HEK293 (cell line): ENCODE data around the gene GAS1.

Experiments
- ZBTB7A ChIP-seq: fragments of 450-650 bp; formaldehyde crosslinking; IDR thresholded peaks from 2 replicates; pipeline ENCODE4 v1.5.1; 2016; ENCODE audit warnings: low read depth, missing biosample characterization, missing genetic modification characterization
- ZNF140 ChIP-seq: fragments of 450-650 bp; formaldehyde crosslinking; IDR thresholded peaks from 2 replicates; pipeline ENCODE4 v1.5.1; 2016; ENCODE audit warnings: missing biosample characterization, missing genetic modification characterization
- ZNF175 ChIP-seq: fragments of 450-650 bp; formaldehyde crosslinking; IDR thresholded peaks from 2 replicates; pipeline ENCODE4 v1.5.1; 2016; ENCODE audit warnings: missing biosample characterization, missing genetic modification characterization
- ZNF184 ChIP-seq: fragments of 450-650 bp; IDR thresholded peaks from 2 replicates; pipeline ENCODE4 v1.5.1; 2018; ENCODE audit warnings: missing biosample characterization, mild to moderate bottlenecking, missing genetic modification characterization
- TF ChIP-seq, protein P1 (sequence below): fragments of 450-650 bp; IDR thresholded peaks from 2 replicates; pipeline ENCODE4 v1.5.1; 2018; ENCODE audit warnings: missing biosample characterization, missing genetic modification characterization
- TF ChIP-seq, protein P2 (sequence below): fragments of 450-650 bp; formaldehyde crosslinking; IDR thresholded peaks from 2 replicates; pipeline ENCODE4 v1.5.1; 2016; ENCODE audit warnings: missing biosample characterization, missing genetic modification characterization
- TF ChIP-seq, protein P3 (sequence below): fragments of 450-650 bp; formaldehyde crosslinking; IDR thresholded peaks from 2 replicates; pipeline ENCODE4 v1.5.1; 2016; ENCODE audit warnings: missing biosample characterization, missing genetic modification characterization
- TF ChIP-seq, protein P4 (sequence below): fragments of 450-650 bp; formaldehyde crosslinking; IDR thresholded peaks from 2 replicates; pipeline ENCODE4 v1.5.1; 2017; ENCODE audit warnings: missing biosample characterization, mild to moderate bottlenecking, missing genetic modification characterization, moderate library complexity
- TF ChIP-seq, protein P5 (sequence below): fragments of 450-650 bp; formaldehyde crosslinking; IDR thresholded peaks from 2 replicates; pipeline ENCODE4 v1.5.1; 2016; ENCODE audit warnings: missing biosample characterization, missing genetic modification characterization

DNA sequence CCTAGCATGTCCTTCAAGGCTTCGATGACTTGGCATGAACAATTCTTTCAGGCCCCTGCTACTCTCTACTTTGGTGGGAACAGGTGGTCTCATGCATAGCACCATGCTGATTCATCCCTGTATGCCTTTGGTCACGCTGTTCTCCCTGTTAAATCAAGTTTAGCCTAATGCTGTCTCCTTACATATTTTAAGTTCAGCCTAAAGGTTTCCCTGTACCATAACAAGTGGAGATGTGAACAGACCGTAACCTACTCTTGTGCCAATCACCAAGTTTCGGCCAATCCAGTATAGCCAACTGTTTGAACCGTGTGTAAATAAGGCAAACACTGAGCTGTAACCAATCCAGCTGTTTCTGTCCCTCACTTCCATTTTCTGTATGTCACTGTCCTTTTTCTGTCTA, 8.0 kb downstream of the GAS1 start:
- TF ChIP-seq ZNF184 (tag by site-specific recombination) (no peak), ZBTB7A (tag by site-specific recombination) (no peak), ZNF175 (tag by site-specific recombination) (no peak), ZNF140 (no peak)
- TF ChIP-seq, protein P1, sequence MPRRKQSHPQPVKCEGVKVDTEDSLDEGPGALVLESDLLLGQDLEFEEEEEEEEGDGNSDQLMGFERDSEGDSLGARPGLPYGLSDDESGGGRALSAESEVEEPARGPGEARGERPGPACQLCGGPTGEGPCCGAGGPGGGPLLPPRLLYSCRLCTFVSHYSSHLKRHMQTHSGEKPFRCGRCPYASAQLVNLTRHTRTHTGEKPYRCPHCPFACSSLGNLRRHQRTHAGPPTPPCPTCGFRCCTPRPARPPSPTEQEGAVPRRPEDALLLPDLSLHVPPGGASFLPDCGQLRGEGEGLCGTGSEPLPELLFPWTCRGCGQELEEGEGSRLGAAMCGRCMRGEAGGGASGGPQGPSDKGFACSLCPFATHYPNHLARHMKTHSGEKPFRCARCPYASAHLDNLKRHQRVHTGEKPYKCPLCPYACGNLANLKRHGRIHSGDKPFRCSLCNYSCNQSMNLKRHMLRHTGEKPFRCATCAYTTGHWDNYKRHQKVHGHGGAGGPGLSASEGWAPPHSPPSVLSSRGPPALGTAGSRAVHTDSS (tag by site-specific recombination), result no peak
- TF ChIP-seq, protein P2, sequence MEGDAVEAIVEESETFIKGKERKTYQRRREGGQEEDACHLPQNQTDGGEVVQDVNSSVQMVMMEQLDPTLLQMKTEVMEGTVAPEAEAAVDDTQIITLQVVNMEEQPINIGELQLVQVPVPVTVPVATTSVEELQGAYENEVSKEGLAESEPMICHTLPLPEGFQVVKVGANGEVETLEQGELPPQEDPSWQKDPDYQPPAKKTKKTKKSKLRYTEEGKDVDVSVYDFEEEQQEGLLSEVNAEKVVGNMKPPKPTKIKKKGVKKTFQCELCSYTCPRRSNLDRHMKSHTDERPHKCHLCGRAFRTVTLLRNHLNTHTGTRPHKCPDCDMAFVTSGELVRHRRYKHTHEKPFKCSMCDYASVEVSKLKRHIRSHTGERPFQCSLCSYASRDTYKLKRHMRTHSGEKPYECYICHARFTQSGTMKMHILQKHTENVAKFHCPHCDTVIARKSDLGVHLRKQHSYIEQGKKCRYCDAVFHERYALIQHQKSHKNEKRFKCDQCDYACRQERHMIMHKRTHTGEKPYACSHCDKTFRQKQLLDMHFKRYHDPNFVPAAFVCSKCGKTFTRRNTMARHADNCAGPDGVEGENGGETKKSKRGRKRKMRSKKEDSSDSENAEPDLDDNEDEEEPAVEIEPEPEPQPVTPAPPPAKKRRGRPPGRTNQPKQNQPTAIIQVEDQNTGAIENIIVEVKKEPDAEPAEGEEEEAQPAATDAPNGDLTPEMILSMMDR (tag by site-specific recombination), result no peak
- TF ChIP-seq, protein P3, sequence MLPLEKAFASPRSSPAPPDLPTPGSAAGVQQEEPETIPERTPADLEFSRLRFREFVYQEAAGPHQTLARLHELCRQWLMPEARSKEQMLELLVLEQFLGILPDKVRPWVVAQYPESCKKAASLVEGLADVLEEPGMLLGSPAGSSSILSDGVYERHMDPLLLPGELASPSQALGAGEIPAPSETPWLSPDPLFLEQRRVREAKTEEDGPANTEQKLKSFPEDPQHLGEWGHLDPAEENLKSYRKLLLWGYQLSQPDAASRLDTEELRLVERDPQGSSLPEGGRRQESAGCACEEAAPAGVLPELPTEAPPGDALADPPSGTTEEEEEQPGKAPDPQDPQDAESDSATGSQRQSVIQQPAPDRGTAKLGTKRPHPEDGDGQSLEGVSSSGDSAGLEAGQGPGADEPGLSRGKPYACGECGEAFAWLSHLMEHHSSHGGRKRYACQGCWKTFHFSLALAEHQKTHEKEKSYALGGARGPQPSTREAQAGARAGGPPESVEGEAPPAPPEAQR (tag by site-specific recombination), result no peak
- TF ChIP-seq, protein P4, sequence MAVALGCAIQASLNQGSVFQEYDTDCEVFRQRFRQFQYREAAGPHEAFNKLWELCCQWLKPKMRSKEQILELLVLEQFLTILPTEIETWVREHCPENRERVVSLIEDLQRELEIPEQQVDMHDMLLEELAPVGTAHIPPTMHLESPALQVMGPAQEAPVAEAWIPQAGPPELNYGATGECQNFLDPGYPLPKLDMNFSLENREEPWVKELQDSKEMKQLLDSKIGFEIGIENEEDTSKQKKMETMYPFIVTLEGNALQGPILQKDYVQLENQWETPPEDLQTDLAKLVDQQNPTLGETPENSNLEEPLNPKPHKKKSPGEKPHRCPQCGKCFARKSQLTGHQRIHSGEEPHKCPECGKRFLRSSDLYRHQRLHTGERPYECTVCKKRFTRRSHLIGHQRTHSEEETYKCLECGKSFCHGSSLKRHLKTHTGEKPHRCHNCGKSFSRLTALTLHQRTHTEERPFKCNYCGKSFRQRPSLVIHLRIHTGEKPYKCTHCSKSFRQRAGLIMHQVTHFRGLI (tag by site-specific recombination), result no peak
- TF ChIP-seq, protein P5, sequence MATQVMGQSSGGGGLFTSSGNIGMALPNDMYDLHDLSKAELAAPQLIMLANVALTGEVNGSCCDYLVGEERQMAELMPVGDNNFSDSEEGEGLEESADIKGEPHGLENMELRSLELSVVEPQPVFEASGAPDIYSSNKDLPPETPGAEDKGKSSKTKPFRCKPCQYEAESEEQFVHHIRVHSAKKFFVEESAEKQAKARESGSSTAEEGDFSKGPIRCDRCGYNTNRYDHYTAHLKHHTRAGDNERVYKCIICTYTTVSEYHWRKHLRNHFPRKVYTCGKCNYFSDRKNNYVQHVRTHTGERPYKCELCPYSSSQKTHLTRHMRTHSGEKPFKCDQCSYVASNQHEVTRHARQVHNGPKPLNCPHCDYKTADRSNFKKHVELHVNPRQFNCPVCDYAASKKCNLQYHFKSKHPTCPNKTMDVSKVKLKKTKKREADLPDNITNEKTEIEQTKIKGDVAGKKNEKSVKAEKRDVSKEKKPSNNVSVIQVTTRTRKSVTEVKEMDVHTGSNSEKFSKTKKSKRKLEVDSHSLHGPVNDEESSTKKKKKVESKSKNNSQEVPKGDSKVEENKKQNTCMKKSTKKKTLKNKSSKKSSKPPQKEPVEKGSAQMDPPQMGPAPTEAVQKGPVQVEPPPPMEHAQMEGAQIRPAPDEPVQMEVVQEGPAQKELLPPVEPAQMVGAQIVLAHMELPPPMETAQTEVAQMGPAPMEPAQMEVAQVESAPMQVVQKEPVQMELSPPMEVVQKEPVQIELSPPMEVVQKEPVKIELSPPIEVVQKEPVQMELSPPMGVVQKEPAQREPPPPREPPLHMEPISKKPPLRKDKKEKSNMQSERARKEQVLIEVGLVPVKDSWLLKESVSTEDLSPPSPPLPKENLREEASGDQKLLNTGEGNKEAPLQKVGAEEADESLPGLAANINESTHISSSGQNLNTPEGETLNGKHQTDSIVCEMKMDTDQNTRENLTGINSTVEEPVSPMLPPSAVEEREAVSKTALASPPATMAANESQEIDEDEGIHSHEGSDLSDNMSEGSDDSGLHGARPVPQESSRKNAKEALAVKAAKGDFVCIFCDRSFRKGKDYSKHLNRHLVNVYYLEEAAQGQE (tag by site-specific recombination), result no peak
